CD8-positive, alpha-beta memory T cell (primary cell): ENCODE results near the gene PALLD. TPM values are rescaled to one million over a fixed set of nuclear protein-coding genes. Genes with fewer than 3 reads are reported as not detected.

Experiments
- CTCF ChIA-PET: fragments of 350-600 bp; sonication (Branson Sonifier 250); formaldehyde crosslinking; loops from one replicate; lab custom pipeline; 2021; ENCODE audit warnings: antibody characterized with exemption; lab: Charles Lee
- POLR2A ChIA-PET: fragments of 350-600 bp; sonication (Branson Sonifier 250); formaldehyde crosslinking; loops from one replicate; lab custom pipeline; 2021; ENCODE audit warnings: antibody characterized with exemption; lab: Charles Lee
- DNase-seq, 5 donors: peaks; one replicate each; pipeline versions ENCODE4 v3.0.0 to v3.0.0-alpha.2; 2020 to 2022; ENCODE audit warnings: mixed read lengths in 1 of 5
- H3K27ac ChIP-seq: one replicate; pipeline ENCODE4 v1.7.0; 2013; ENCODE audit warnings: low read depth, mild to moderate bottlenecking, low read length, moderate library complexity
- H3K27me3 ChIP-seq: 2 replicates; pipeline ENCODE4 v1.7.0; 2013; ENCODE audit warnings: low read length, mild to moderate bottlenecking; ENCODE audit not compliant: insufficient read depth, poor library complexity, severe bottlenecking
- H3K36me3 ChIP-seq: 2 replicates; pipeline ENCODE4 v1.7.0; 2013; ENCODE audit warnings: mild to moderate bottlenecking, low read length, moderate library complexity; ENCODE audit not compliant: insufficient read depth
- H3K4me1 ChIP-seq: 2 replicates; pipeline ENCODE4 v1.7.0; 2013; ENCODE audit warnings: mild to moderate bottlenecking, low read length, moderate library complexity; ENCODE audit not compliant: insufficient read depth
- H3K4me3 ChIP-seq: 2 replicates; pipeline ENCODE4 v1.7.0; 2013; ENCODE audit warnings: mild to moderate bottlenecking, low read length
- H3K9me3 ChIP-seq: 2 replicates; pipeline ENCODE4 v1.7.0; 2013; ENCODE audit warnings: mild to moderate bottlenecking, low read length
- H3K27ac Mint-ChIP-seq, 8 donors: one replicate each; pipeline ENCODE4 v1.8.0; 2020 to 2021; ENCODE audit warnings: mixed read lengths in 8 of 8, mild to moderate bottlenecking in 6 of 8, inconsistent platforms in 3 of 8, moderate library complexity in 3 of 8
- H3K27me3 Mint-ChIP-seq, 2 donors: one replicate each; pipeline ENCODE4 v1.8.0; 2020 to 2021; ENCODE audit warnings: mixed read lengths in 2 of 2, mild to moderate bottlenecking in 1 of 2, moderate library complexity in 1 of 2
- H3K36me3 Mint-ChIP-seq, 3 donors: one replicate each; pipeline ENCODE4 v1.8.0; 2020 to 2021; ENCODE audit warnings: mixed read lengths in 3 of 3, inconsistent platforms in 1 of 3, mild to moderate bottlenecking in 1 of 3
- H3K4me1 Mint-ChIP-seq, 3 donors: one replicate each; pipeline ENCODE4 v1.8.0; 2020 to 2021; ENCODE audit warnings: mixed read lengths in 3 of 3, inconsistent platforms in 1 of 3, mild to moderate bottlenecking in 1 of 3
- H3K4me3 Mint-ChIP-seq, 7 donors: one replicate each; pipeline ENCODE4 v1.8.0; 2020 to 2021; ENCODE audit warnings: mixed read lengths in 7 of 7, mild to moderate bottlenecking in 6 of 7, moderate library complexity in 4 of 7, inconsistent platforms in 2 of 7
- H3K9me3 Mint-ChIP-seq, 5 donors: one replicate each; pipeline ENCODE4 v1.8.0; 2020 to 2022; ENCODE audit warnings: mixed read lengths in 5 of 5, mild to moderate bottlenecking in 3 of 5, moderate library complexity in 2 of 5, inconsistent platforms in 1 of 5
- polyA plus RNA-seq: library from polyadenylated mRNA; unstranded; fragments of 300-500 nt; fragmentation: Illumina TruSeq; gene quantifications from one replicate; pipeline ENCODE4 v1.2.3, GENCODE V29; 2021
- total RNA-seq, 2 experiments: library from RNA; stranded (reverse); gene quantifications; one replicate each; pipeline ENCODE4 v1.2.3, GENCODE V29; 2021

Gene PALLD
- total and polyA plus RNA-seq, 3 experiments from 2014 or later, result 0.35 to 0.97 (median 0.47) TPM

DNA sequence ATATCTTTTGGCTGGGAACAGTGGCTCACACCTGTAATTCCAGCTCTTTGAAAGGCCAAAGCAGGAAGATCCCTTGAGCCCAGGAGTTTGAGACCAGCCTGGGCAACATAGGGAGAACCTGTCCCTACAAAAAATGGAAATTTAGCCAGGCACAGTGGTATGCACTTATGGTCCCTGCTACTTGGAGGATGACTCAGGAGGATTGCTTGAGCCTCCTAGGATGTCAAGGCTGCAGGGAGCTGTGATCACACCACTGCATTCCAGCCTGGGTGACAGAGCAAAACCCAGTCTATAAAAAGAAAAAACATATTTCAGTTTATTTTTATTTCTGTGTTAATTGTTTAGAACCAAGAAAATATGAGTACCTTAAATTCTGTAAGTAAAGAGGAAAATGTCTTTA, 389.5 kb downstream of the PALLD start:
- H3K27me3 ChIP-seq, result no peaks in the 10 kb centered on the region
- CTCF ChIA-PET, result no interaction called here

DNA sequence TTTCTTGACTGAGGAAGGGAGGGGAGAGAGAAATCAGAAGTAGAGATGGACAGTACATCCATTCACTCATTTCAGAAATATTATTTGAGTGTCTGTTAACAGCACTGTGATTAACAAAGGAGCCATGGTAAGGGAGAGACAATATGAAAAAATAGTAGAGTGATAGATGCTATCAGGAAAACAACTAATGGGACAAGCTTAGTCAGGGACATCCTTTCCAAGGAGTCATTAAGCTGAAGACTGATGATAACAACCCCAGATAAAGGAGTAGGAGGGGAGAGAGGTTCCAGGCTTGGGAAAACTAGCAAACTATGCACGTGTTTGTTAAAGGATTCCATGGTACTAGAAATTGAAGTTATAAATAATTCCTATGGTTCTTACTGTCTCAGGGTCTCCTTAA, 391.0 kb downstream of the PALLD start:
- no peaks in the 10 kb centered on the region for H3K36me3 ChIP-seq
- no peaks in the 10 kb centered on the region for H3K27me3 ChIP-seq
- ChIA-PET CTCF (no interaction called here), POLR2A (no interaction called here)
- Mint-ChIP-seq H3K9me3 (no peaks in the 10 kb centered on the region), H3K36me3 (peaks cover 0 to 1% (median 0%) of the 10 kb centered on the region in 3 donors), H3K27ac (no peak overlapping the region), H3K4me1 (no peaks in the 10 kb centered on the region), H3K4me3 (no peak overlapping the region), H3K27me3 (no peaks in the 10 kb centered on the region)
- H3K9me3 ChIP-seq, result no peaks in the 10 kb centered on the region
- H3K27ac ChIP-seq, result no peak overlapping the region
- DNase-seq, result no peak
- no peaks in the 10 kb centered on the region for H3K4me1 ChIP-seq
- no peak overlapping the region for H3K4me3 ChIP-seq

More for the DNA sequence above, 389.5 kb downstream of the PALLD start:
- Histone ChIP-seq H3K9me3 (no peaks in the 10 kb centered on the region), H3K27ac (no peak overlapping the region), H3K36me3 (no peaks in the 10 kb centered on the region), H3K4me1 (no peaks in the 10 kb centered on the region), H3K4me3 (no peak overlapping the region)
- Mint-ChIP-seq H3K4me1 (no peaks in the 10 kb centered on the region), H3K27ac (no peak overlapping the region), H3K36me3 (no peaks in the 10 kb centered on the region), H3K27me3 (peaks cover 3 to 8% of the 10 kb centered on the region in 2 donors), H3K9me3 (peaks cover 0 to 3% (median 0%) of the 10 kb centered on the region in 5 donors), H3K4me3 (no peak overlapping the region)
- no peak for DNase-seq
- POLR2A ChIA-PET, result no interaction called here

DNA sequence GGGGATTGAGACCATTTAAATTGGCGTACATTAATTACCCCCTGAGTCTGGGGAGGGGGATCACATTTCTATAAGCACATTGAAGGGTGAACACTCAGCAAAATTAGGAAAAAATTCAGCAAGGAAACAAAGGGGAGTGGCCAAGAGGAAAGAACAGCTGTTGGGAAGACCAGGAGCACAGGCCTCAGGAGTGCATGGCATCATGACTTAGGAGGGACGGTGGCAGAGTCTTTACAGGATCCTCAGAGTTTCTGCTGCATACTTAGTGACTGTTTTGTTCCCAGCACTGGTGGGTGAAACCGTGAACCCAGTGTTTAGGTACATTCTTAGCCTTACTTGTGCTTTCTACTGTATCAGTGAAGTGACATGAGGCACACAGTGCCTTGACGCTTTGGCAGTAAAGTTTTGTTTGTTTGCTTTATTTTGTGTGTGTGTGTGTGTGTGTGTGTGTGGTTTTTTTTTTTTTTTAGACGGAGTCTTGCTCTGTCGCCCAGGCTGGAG, 391.9 kb downstream of the PALLD start:
- no peaks in the 10 kb centered on the region for H3K36me3 ChIP-seq
- H3K27me3 ChIP-seq, result no peaks in the 10 kb centered on the region
- Mint-ChIP-seq H3K4me1 (no peaks in the 10 kb centered on the region), H3K27me3 (no peaks in the 10 kb centered on the region), H3K27ac (no peak overlapping the region), H3K36me3 (peaks cover 0 to 1% (median under 1%) of the 10 kb centered on the region in 3 donors), H3K9me3 (no peaks in the 10 kb centered on the region), H3K4me3 (no peak overlapping the region)
- CTCF ChIA-PET, result no interaction called here
- H3K4me3 ChIP-seq, result no peak overlapping the region
- no peak overlapping the region for H3K27ac ChIP-seq
- POLR2A ChIA-PET, result no interaction called here
- no peak for DNase-seq
- H3K9me3 ChIP-seq, result no peaks in the 10 kb centered on the region
- H3K4me1 ChIP-seq, result no peaks in the 10 kb centered on the region

DNA sequence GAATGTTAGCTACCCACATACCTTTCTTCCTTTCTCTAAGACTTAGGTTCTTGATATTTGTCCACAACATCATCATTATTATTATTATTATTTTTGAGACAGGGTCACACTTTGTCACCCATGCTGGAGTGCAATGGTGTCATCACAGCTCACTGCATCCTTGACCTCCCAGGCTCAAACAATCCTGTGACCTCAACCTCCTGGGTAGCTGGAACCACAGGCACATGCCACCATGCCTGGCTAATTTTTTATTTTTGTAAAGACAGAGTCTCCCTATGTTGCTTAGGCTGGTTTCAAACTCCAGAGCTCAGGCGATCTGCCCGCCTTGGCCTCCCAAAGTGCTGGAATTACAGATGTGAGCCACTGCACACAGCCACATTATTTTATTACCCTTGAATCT, 394.2 kb downstream of the PALLD start:
- Mint-ChIP-seq H3K36me3 (peaks cover 0 to 6% (median 2%) of the 10 kb centered on the region in 3 donors), H3K4me3 (peak overlapping the region in 1 of 7 donors; percentile 36), H3K27me3 (no peaks in the 10 kb centered on the region), H3K27ac (no peak overlapping the region), H3K4me1 (no peaks in the 10 kb centered on the region), H3K9me3 (no peaks in the 10 kb centered on the region)
- DNase-seq, result no peak
- ChIA-PET POLR2A (no interaction called here), CTCF (no interaction called here)
- Histone ChIP-seq H3K27me3 (no peaks in the 10 kb centered on the region), H3K9me3 (no peaks in the 10 kb centered on the region), H3K4me1 (no peaks in the 10 kb centered on the region), H3K4me3 (no peak overlapping the region), H3K27ac (no peak overlapping the region), H3K36me3 (no peaks in the 10 kb centered on the region)

DNA sequence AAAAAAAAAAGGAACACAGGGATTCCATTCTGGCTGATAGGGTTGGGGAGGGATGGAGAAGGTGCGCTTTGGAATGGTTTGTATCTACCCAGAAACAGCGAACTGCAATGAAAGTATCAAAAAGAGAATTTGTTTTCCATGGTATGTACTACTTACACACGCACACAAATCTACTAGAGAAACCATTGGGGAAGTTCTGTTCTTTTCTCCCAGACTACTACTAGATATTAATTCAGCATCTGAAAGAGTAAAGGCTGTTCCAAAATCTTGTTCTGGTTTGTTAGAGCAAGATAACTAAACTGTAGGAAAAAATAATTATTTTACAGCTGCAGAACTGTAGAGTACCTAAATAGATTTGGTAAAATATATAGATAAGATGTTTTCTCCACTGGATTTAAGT, 394.8 kb downstream of the PALLD start:
- Histone ChIP-seq H3K9me3 (no peaks in the 10 kb centered on the region), H3K36me3 (no peaks in the 10 kb centered on the region), H3K27ac (no peak overlapping the region), H3K27me3 (no peaks in the 10 kb centered on the region), H3K4me3 (no peak overlapping the region), H3K4me1 (no peaks in the 10 kb centered on the region)
- no peaks in the 10 kb centered on the region for H3K9me3 Mint-ChIP-seq
- no peaks in the 10 kb centered on the region for H3K4me1 Mint-ChIP-seq
- no peak overlapping the region for H3K27ac Mint-ChIP-seq
- POLR2A ChIA-PET, result no interaction called here
- DNase-seq, result no peak
- CTCF ChIA-PET, result no interaction called here
- H3K4me3 Mint-ChIP-seq, result no peak overlapping the region
- H3K27me3 Mint-ChIP-seq, result no peaks in the 10 kb centered on the region
- H3K36me3 Mint-ChIP-seq, result peaks cover 0 to 6% (median 2%) of the 10 kb centered on the region in 3 donors

DNA sequence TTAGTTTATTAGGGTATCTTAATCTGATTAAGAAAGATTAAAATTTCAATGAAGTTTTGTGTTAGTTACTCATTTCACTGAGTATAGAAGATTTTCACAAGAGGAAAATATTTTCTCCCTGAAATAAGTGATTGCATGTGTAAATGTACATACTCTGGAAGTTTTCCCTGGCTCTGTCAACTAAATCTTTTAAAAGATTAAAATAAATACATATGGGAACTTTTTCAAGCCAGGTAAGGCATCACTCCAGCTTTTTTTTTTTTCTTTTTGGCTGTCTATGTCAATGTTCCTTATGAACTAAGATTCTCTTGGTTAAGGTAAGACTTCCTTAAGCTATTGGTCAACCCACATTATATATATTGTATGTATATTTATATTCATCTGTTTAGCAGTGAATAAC, 395.6 kb downstream of the PALLD start:
- H3K36me3 Mint-ChIP-seq, result peaks cover 0 to 6% (median 2%) of the 10 kb centered on the region in 3 donors
- H3K36me3 ChIP-seq, result no peaks in the 10 kb centered on the region
- no peaks in the 10 kb centered on the region for H3K27me3 Mint-ChIP-seq
- no peak overlapping the region for H3K27ac Mint-ChIP-seq
- ChIA-PET CTCF (no interaction called here), POLR2A (no interaction called here)
- H3K4me1 ChIP-seq, result no peaks in the 10 kb centered on the region
- H3K4me3 ChIP-seq, result no peak overlapping the region
- no peaks in the 10 kb centered on the region for H3K9me3 ChIP-seq
- no peaks in the 10 kb centered on the region for H3K27me3 ChIP-seq
- H3K4me3 Mint-ChIP-seq, result no peak overlapping the region
- H3K4me1 Mint-ChIP-seq, result no peaks in the 10 kb centered on the region
- no peaks in the 10 kb centered on the region for H3K9me3 Mint-ChIP-seq
- no peak overlapping the region for H3K27ac ChIP-seq
- no peak for DNase-seq

DNA sequence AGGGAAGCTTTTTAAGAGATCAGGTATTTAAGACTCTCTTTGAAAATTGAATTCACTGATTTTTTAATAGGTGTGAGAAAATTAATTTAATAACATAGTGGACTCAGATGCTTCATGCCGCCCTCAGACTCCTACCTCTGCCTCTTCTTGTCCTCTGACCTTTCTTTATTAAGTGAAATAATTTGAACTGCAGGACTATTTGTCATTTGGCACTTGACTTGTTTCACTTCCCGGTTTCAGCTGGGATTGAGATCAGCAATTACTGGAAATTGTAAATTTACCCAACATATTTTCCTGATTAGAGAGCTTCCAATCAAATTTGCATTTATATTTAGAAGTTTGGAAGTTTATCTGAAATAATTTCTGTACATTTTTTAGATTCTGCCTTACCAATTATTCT, 396.4 kb downstream of the PALLD start:
- no peak overlapping the region for H3K4me3 Mint-ChIP-seq
- Histone ChIP-seq H3K4me3 (no peak overlapping the region), H3K4me1 (no peaks in the 10 kb centered on the region), H3K27ac (no peak overlapping the region), H3K27me3 (no peaks in the 10 kb centered on the region), H3K9me3 (no peaks in the 10 kb centered on the region), H3K36me3 (no peaks in the 10 kb centered on the region)
- ChIA-PET CTCF (no interaction called here), POLR2A (no interaction called here)
- H3K27me3 Mint-ChIP-seq, result no peaks in the 10 kb centered on the region
- H3K36me3 Mint-ChIP-seq, result peaks cover 0 to 6% (median 2%) of the 10 kb centered on the region in 3 donors
- H3K4me1 Mint-ChIP-seq, result no peaks in the 10 kb centered on the region
- DNase-seq, result no peak
- no peak overlapping the region for H3K27ac Mint-ChIP-seq
- H3K9me3 Mint-ChIP-seq, result no peaks in the 10 kb centered on the region

DNA sequence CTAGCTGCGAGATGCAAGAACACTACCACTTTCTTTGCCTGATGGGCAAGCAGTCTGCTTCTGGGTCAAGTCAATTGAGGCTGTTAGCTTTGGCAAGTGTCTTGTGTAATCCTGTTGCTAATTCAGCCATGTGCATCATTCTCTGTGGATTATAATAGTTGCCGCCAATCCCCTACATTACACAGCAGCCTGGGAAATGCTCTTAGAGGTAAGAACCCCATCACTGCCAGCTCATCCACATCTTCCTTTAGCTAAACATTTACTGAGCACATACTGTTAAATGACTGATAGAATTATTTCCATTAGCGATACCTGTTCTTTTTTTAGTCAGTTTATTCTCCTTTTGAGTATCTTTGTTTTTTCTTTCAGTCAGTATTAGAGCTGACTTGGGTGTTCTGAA, 397.0 kb downstream of the PALLD start:
- Histone ChIP-seq H3K27ac (no peak overlapping the region), H3K36me3 (no peaks in the 10 kb centered on the region), H3K4me1 (no peaks in the 10 kb centered on the region), H3K4me3 (no peak overlapping the region), H3K9me3 (no peaks in the 10 kb centered on the region), H3K27me3 (no peaks in the 10 kb centered on the region)
- no peaks in the 10 kb centered on the region for H3K4me1 Mint-ChIP-seq
- CTCF ChIA-PET, result no interaction called here
- no peak overlapping the region for H3K4me3 Mint-ChIP-seq
- H3K36me3 Mint-ChIP-seq, result peaks cover 0 to 6% (median 2%) of the 10 kb centered on the region in 3 donors
- H3K27ac Mint-ChIP-seq, result no peak overlapping the region
- no peaks in the 10 kb centered on the region for H3K9me3 Mint-ChIP-seq
- DNase-seq, result no peak
- POLR2A ChIA-PET, result no interaction called here
- H3K27me3 Mint-ChIP-seq, result no peaks in the 10 kb centered on the region

DNA sequence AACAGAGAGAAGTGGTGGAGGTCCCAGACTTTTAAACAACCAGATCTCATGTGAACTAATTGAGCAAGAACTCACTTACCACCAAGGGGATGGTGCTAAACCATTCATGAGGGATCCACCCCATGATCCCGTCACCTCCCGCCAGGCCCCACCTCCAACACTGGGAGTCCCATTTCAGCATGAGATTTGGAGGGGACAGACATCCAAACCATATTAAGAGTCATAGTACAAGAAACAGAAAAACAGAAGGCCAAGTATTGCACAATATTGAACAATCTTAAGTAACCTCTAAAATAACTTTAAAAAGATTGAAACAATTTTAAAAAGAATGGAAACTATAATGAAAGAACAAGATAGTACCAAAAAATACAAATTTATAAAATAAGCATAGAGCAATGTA, 403.2 kb downstream of the PALLD start:
- H3K36me3 Mint-ChIP-seq, result peaks cover 0 to 1% (median 0%) of the 10 kb centered on the region in 3 donors
- no peak overlapping the region for H3K27ac Mint-ChIP-seq
- no peak for DNase-seq
- no peaks in the 10 kb centered on the region for H3K27me3 ChIP-seq
- H3K4me1 Mint-ChIP-seq, result no peaks in the 10 kb centered on the region
- POLR2A ChIA-PET, result no interaction called here
- no peaks in the 10 kb centered on the region for H3K9me3 ChIP-seq
- no peak overlapping the region for H3K27ac ChIP-seq
- no peaks in the 10 kb centered on the region for H3K27me3 Mint-ChIP-seq
- H3K9me3 Mint-ChIP-seq, result no peaks in the 10 kb centered on the region
- no peaks in the 10 kb centered on the region for H3K36me3 ChIP-seq
- no peak overlapping the region for H3K4me3 ChIP-seq
- H3K4me1 ChIP-seq, result no peaks in the 10 kb centered on the region
- no peak overlapping the region for H3K4me3 Mint-ChIP-seq
- CTCF ChIA-PET, result no interaction called here
